HG03066 (cell line): ENCODE measurements around the gene ATAD3A.

Source experiments
- ATAC-seq: cut with Tn5 transposase; IDR thresholded peaks from one replicate; pipeline ENCODE4 v1.9.1; 2021; ENCODE audit warnings: low read depth; ENCODE audit not compliant: unreplicated experiment

ATAD3A gene

GRCh38 chr1:1537626-1538250 lies 25.8 kb downstream of the ATAD3A start:
- no peak for ATAC-seq

- no peak for ATAC-seq
Observed at GRCh38 chr1:1538334-1538733, 26.4 kb downstream of the ATAD3A start.

- ATAC-seq: no peak
Observed at GRCh38 chr1:1538989-1539309, 27.0 kb downstream of the ATAD3A start.

- ATAC-seq: no peak
Observed at GRCh38 chr1:1539310-1540089, 27.5 kb downstream of the ATAD3A start.

GRCh38 chr1:1540090-1540817 lies 28.3 kb downstream of the ATAD3A start, which contains the start of gene TMEM240:
Gene TMEM240 (minus strand): TSS chr1:1540624. CDS start chr1:1540346, 278 bp downstream.
- ATAC-seq: no peak

- no peak for ATAC-seq
Observed at GRCh38 chr1:1540818-1541628, 29.1 kb downstream of the ATAD3A start.

- no peak for ATAC-seq
Observed at GRCh38 chr1:1541956-1542765, 30.2 kb downstream of the ATAD3A start.

GRCh38 chr1:1542766-1543705 lies 31.1 kb downstream of the ATAD3A start:
- ATAC-seq: no peak

- no peak for ATAC-seq
Observed at GRCh38 chr1:1543706-1544099, 31.7 kb downstream of the ATAD3A start.

GRCh38 chr1:1544544-1544943 lies 32.6 kb downstream of the ATAD3A start:
- no peak for ATAC-seq

GRCh38 chr1:1545946-1546737 lies 34.2 kb downstream of the ATAD3A start:
- ATAC-seq: no peak

GRCh38 chr1:1547011-1547410 lies 35.0 kb downstream of the ATAD3A start:
- ATAC-seq: no peak

- no peak for ATAC-seq
Observed at GRCh38 chr1:1547476-1547875, 35.5 kb downstream of the ATAD3A start.

GRCh38 chr1:1548591-1548990 lies 36.6 kb downstream of the ATAD3A start:
- ATAC-seq: no peak

- ATAC-seq: no peak
Observed at GRCh38 chr1:1550087-1550486, 38.1 kb downstream of the ATAD3A start.

GRCh38 chr1:1550591-1551432 lies 38.9 kb downstream of the ATAD3A start:
- ATAC-seq: no peak
